Glutamatergic neuron (in vitro differentiated cells): ENCODE data around the gene ZDHHC8. TPM values are rescaled to one million over a fixed set of nuclear protein-coding genes. Genes with fewer than 3 reads are reported as not detected.

Source experiments
- DNase-seq: peaks from one replicate; pipeline ENCODE4 v3.0.0; 2022
- H3K27ac Mint-ChIP-seq: one replicate; pipeline ENCODE4 v1.8.0; 2020; ENCODE audit warnings: mild to moderate bottlenecking, mixed read lengths, inconsistent platforms; ENCODE audit not compliant: unreplicated experiment
- H3K27me3 Mint-ChIP-seq: one replicate; pipeline ENCODE4 v1.8.0; 2020; ENCODE audit warnings: mild to moderate bottlenecking, moderate library complexity, mixed read lengths, inconsistent platforms; ENCODE audit not compliant: unreplicated experiment
- H3K36me3 Mint-ChIP-seq: one replicate; pipeline ENCODE4 v1.8.0; 2020; ENCODE audit warnings: mild to moderate bottlenecking, mixed read lengths, inconsistent platforms; ENCODE audit not compliant: unreplicated experiment
- H3K4me1 Mint-ChIP-seq: one replicate; pipeline ENCODE4 v1.8.0; 2020; ENCODE audit warnings: mild to moderate bottlenecking, low read depth, mixed read lengths, inconsistent platforms; ENCODE audit not compliant: unreplicated experiment
- H3K4me3 Mint-ChIP-seq: one replicate; pipeline ENCODE4 v1.8.0; 2020; ENCODE audit warnings: mild to moderate bottlenecking, mixed read lengths, inconsistent platforms; ENCODE audit not compliant: unreplicated experiment
- H3K9me3 Mint-ChIP-seq: one replicate; pipeline ENCODE4 v1.8.0; 2020; ENCODE audit warnings: mild to moderate bottlenecking, moderate library complexity, mixed read lengths, inconsistent platforms; ENCODE audit not compliant: unreplicated experiment
- CTCF ChIP-seq: fragments of 200-600 bp; sonication (generic); IDR thresholded peaks from one replicate; pipeline ENCODE4 v1.5.0; 2021; ENCODE audit not compliant: partially characterized antibody, unreplicated experiment
- total RNA-seq: library from RNA; stranded (reverse); fragmentation: NEBNext Ultra II Directional; extraction: Animal tissue kit (Norgen Biotek cat#: 25700); gene quantifications from one replicate; pipeline ENCODE4 v1.2.1, GENCODE V29; 2021; ENCODE audit not compliant: unreplicated experiment

ZDHHC8 gene
- total RNA-seq, 1 donor from 2014 or later: 119 TPM

GRCh38 chr22:20167643-20168322, 36.2 kb downstream of the ZDHHC8 start:
- H3K36me3 Mint-ChIP-seq: no peaks in the 10 kb centered on the region
- H3K4me1 Mint-ChIP-seq: no peaks in the 10 kb centered on the region
- no peak overlapping the region for H3K27ac Mint-ChIP-seq
- DNase-seq: no peak
- no peaks in the 10 kb centered on the region for H3K9me3 Mint-ChIP-seq
- peaks cover 2% of the 10 kb centered on the region for H3K27me3 Mint-ChIP-seq
- no peak for TF ChIP-seq CTCF
- no peak overlapping the region for H3K4me3 Mint-ChIP-seq

- Mint-ChIP-seq H3K36me3 (no peaks in the 10 kb centered on the region), H3K27me3 (peaks cover 1% of the 10 kb centered on the region), H3K9me3 (no peaks in the 10 kb centered on the region), H3K4me1 (no peaks in the 10 kb centered on the region), H3K4me3 (no peak overlapping the region), H3K27ac (no peak overlapping the region)
- DNase-seq: no peak
- no peak for TF ChIP-seq CTCF
These were observed 37.7 kb downstream of the ZDHHC8 start for GRCh38 chr22:20169253-20169822.

GRCh38 chr22:20170170-20170569, 38.6 kb downstream of the ZDHHC8 start:
- no peaks in the 10 kb centered on the region for H3K27me3 Mint-ChIP-seq
- H3K4me3 Mint-ChIP-seq: no peak overlapping the region
- H3K27ac Mint-ChIP-seq: no peak overlapping the region
- no peaks in the 10 kb centered on the region for H3K36me3 Mint-ChIP-seq
- DNase-seq: no peak
- H3K4me1 Mint-ChIP-seq: no peaks in the 10 kb centered on the region
- TF ChIP-seq CTCF: no peak
- no peaks in the 10 kb centered on the region for H3K9me3 Mint-ChIP-seq

- no peak for TF ChIP-seq CTCF
- no peak for DNase-seq
- Mint-ChIP-seq H3K27ac (no peak overlapping the region), H3K4me3 (no peak overlapping the region), H3K27me3 (peaks cover 2% of the 10 kb centered on the region), H3K4me1 (no peaks in the 10 kb centered on the region), H3K36me3 (no peaks in the 10 kb centered on the region), H3K9me3 (no peaks in the 10 kb centered on the region)
These were observed 39.9 kb downstream of the ZDHHC8 start for GRCh38 chr22:20171288-20172140.
